Panc1 (cell line): ENCODE results near the gene CYP2S1. TPM values are rescaled to one million over a fixed set of nuclear protein-coding genes. Genes with fewer than 3 reads are reported as not detected.

ENCODE experiments used
- ATAC-seq: fragments of 200-7000 bp; cut with Tn5 transposase; 2 replicates; pipeline ENCODE4 v1.9.1; 2020; ENCODE audit warnings: mild to moderate bottlenecking, moderate library complexity
- BruUV-seq: library from RNA; stranded (reverse); fragments of 400-500 nt; replicated peaks from 2 replicates; lab custom pipeline; 2021; lab: Mats Ljungman, UMichigan
- CTCF ChIA-PET: fragments of 300-600 bp; sonication (Branson Sonifier 250); formaldehyde crosslinking; loops from one replicate; lab custom pipeline; 2022; ENCODE audit warnings: antibody characterized with exemption; lab: Charles Lee
- POLR2A ChIA-PET: fragments of 300-600 bp; sonication (Branson Sonifier 250); formaldehyde crosslinking; loops from one replicate; lab custom pipeline; 2022; ENCODE audit warnings: antibody characterized with exemption; lab: Charles Lee
- DNase-seq: peaks from one replicate; pipeline ENCODE4 v3.0.0-alpha.2; 2010; ENCODE audit warnings: low read depth, low spot score
- H3K27ac ChIP-seq: 2 replicates; pipeline ENCODE4 v1.5.1; 2011; ENCODE audit warnings: mild to moderate bottlenecking, low read length, inconsistent platforms
- H3K27me3 ChIP-seq: fragments of 200-500 bp; sonication (Bioruptor generic); 2 replicates; pipeline ENCODE4 v1.6.0; 2014; ENCODE audit warnings: low read length, inconsistent platforms; ENCODE audit not compliant: control insufficient read depth, insufficient read depth
- H3K36me3 ChIP-seq: fragments of 200-500 bp; sonication (Bioruptor generic); 2 replicates; pipeline ENCODE4 v1.5.1; 2014; ENCODE audit warnings: inconsistent platforms, mild to moderate bottlenecking, low read length, moderate library complexity; ENCODE audit not compliant: control insufficient read depth, insufficient read depth
- H3K4me1 ChIP-seq: 2 replicates; pipeline ENCODE4 v1.5.1; 2011; ENCODE audit warnings: inconsistent platforms, mild to moderate bottlenecking, low read length, moderate library complexity; ENCODE audit not compliant: control insufficient read depth, insufficient read depth
- H3K4me3 ChIP-seq, 2 experiments: 2 replicates each; pipeline ENCODE4 v1.5.1; 2011 to 2012; ENCODE audit warnings: low read depth in 2 of 2, low read length in 2 of 2, mild to moderate bottlenecking in 2 of 2, inconsistent platforms in 1 of 2, moderate library complexity in 1 of 2
- H3K9me3 ChIP-seq: fragments of 200-500 bp; sonication (Bioruptor generic); 2 replicates; pipeline ENCODE4 v1.5.1; 2014; ENCODE audit warnings: low read depth, mild to moderate bottlenecking, inconsistent platforms, low read length, moderate library complexity; ENCODE audit not compliant: control insufficient read depth, insufficient read depth
- POLR2AphosphoS5 ChIP-seq: IDR thresholded peaks from 2 replicates; pipeline ENCODE4 v1.6.1; 2012; ENCODE audit warnings: mild to moderate bottlenecking, low read depth, low read length, moderate library complexity
- SIN3A ChIP-seq: IDR thresholded peaks from 2 replicates; pipeline ENCODE4 v1.6.1; 2012; ENCODE audit warnings: low read depth, mild to moderate bottlenecking, low read length, moderate library complexity, borderline replicate concordance; ENCODE audit not compliant: insufficient read depth
- TCF7L2 ChIP-seq: IDR thresholded peaks from 2 replicates; pipeline ENCODE4 v1.6.1; 2011; ENCODE audit warnings: mild to moderate bottlenecking, low read depth, low read length, inconsistent platforms
- in situ Hi-C: cut with HindIII; loops from 2 replicates; pipeline ENCODE4 v1.10.0; 2016; ENCODE audit warnings: low sequenced_read_pairs, low pct_unique_long_range_greater_than_20kb
- intact Hi-C: fragments of 100-400 bp; cut with micrococcal nuclease; formaldehyde crosslinking; loops from one replicate; pipeline ENCODE4 v1.10.0; 2022; ENCODE audit not compliant: unreplicated experiment
- total RNA-seq: library from RNA; stranded (reverse); gene quantifications from one replicate; pipeline ENCODE4 v1.2.1, GENCODE V29; 2021; ENCODE audit not compliant: unreplicated experiment
- TF ChIP-seq, protein P1 (sequence below): fragments of 450-650 bp; IDR thresholded peaks from 2 replicates; pipeline ENCODE4 v1.5.1; 2017; ENCODE audit warnings: mild to moderate bottlenecking
- TF ChIP-seq, protein P2 (sequence below), 2 experiments: IDR thresholded peaks; 2 replicates each; pipeline ENCODE4 v1.6.1; 2011 to 2012; ENCODE audit warnings: low read depth in 2 of 2, control low read depth in 1 of 2, low read length in 1 of 2, mild to moderate bottlenecking in 1 of 2, moderate library complexity in 1 of 2; ENCODE audit not compliant: insufficient read depth in 1 of 2

CYP2S1 gene
- total RNA-seq, 1 experiment from 2014 or later = 8.5 TPM

DNA sequence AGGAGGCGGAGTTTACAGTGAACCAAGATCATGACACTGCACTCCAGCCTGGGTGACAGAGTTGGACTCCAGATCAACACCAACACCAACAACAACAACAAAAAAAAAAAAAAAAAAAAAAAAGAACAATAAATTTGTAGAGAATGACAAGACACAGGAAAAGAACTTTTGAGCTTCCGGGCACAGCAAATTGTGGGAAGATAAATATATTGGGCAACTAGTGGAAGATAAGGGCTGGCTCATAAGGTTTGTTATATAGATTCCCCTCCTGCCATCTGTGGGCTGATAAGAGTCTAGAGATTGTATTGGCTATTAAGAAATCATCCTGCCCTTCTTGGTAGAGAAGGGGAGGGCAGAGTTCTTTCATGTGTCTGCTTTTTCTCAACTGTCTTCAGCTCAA lies 33.1 kb upstream of the CYP2S1 start:
- H3K9me3 ChIP-seq = no peaks in the 10 kb centered on the region
- no TSS peak for BruUV-seq
- no peak overlapping the region for H3K4me3 ChIP-seq
- no peaks in the 10 kb centered on the region for H3K36me3 ChIP-seq
- DNase-seq (no peak), ATAC-seq (no peak)
- POLR2A ChIA-PET = no interaction called here
- in situ Hi-C loops (no loop called here), intact Hi-C loops (no loop called here)
- H3K27me3 ChIP-seq = no peaks in the 10 kb centered on the region
- TF ChIP-seq SIN3A (no peak), POLR2AphosphoS5 (no peak), TCF7L2 (no peak)
- TF ChIP-seq, protein P1, sequence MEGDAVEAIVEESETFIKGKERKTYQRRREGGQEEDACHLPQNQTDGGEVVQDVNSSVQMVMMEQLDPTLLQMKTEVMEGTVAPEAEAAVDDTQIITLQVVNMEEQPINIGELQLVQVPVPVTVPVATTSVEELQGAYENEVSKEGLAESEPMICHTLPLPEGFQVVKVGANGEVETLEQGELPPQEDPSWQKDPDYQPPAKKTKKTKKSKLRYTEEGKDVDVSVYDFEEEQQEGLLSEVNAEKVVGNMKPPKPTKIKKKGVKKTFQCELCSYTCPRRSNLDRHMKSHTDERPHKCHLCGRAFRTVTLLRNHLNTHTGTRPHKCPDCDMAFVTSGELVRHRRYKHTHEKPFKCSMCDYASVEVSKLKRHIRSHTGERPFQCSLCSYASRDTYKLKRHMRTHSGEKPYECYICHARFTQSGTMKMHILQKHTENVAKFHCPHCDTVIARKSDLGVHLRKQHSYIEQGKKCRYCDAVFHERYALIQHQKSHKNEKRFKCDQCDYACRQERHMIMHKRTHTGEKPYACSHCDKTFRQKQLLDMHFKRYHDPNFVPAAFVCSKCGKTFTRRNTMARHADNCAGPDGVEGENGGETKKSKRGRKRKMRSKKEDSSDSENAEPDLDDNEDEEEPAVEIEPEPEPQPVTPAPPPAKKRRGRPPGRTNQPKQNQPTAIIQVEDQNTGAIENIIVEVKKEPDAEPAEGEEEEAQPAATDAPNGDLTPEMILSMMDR = no peak
- TF ChIP-seq, protein P2, sequence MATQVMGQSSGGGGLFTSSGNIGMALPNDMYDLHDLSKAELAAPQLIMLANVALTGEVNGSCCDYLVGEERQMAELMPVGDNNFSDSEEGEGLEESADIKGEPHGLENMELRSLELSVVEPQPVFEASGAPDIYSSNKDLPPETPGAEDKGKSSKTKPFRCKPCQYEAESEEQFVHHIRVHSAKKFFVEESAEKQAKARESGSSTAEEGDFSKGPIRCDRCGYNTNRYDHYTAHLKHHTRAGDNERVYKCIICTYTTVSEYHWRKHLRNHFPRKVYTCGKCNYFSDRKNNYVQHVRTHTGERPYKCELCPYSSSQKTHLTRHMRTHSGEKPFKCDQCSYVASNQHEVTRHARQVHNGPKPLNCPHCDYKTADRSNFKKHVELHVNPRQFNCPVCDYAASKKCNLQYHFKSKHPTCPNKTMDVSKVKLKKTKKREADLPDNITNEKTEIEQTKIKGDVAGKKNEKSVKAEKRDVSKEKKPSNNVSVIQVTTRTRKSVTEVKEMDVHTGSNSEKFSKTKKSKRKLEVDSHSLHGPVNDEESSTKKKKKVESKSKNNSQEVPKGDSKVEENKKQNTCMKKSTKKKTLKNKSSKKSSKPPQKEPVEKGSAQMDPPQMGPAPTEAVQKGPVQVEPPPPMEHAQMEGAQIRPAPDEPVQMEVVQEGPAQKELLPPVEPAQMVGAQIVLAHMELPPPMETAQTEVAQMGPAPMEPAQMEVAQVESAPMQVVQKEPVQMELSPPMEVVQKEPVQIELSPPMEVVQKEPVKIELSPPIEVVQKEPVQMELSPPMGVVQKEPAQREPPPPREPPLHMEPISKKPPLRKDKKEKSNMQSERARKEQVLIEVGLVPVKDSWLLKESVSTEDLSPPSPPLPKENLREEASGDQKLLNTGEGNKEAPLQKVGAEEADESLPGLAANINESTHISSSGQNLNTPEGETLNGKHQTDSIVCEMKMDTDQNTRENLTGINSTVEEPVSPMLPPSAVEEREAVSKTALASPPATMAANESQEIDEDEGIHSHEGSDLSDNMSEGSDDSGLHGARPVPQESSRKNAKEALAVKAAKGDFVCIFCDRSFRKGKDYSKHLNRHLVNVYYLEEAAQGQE (IDR thresholded peaks at IDR 0.05; ENCODE audit: insufficient read depth in 1 of 2, low read depth in 2 of 2, low read length in 1 of 2) = no peak
- CTCF ChIA-PET = no interaction called here
- H3K4me1 ChIP-seq = no peaks in the 10 kb centered on the region; the same call in 1 of the 2 replicates
- no peak overlapping the region for H3K27ac ChIP-seq

DNA sequence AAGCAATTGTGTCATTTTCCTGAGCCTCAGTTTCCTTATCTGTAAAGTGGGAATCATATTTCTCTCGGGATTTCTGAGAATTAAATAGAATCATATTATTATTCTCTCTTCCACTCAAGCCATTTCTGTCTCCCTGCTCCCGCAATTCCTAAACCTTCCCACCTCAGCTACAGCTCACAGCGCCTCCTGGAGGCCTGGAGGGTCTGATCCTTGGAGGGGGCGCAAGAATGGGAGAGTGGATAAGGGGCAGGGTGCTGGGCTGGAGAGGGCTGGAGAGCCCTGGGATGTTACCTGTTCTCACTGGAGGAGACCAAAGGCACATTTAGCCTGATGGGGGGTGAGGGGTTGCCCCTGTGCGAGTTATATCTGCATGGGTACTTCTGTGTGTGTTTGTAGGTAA lies 31.1 kb upstream of the CYP2S1 start:
- H3K4me1 ChIP-seq = no peaks in the 10 kb centered on the region; the same call in 1 of the 2 replicates
- no peaks in the 10 kb centered on the region for H3K9me3 ChIP-seq
- H3K27ac ChIP-seq = no peak overlapping the region
- ATAC-seq (no peak), DNase-seq (no peak)
- BruUV-seq = no TSS peak
- no peaks in the 10 kb centered on the region for H3K36me3 ChIP-seq
- H3K27me3 ChIP-seq = no peaks in the 10 kb centered on the region
- ChIA-PET CTCF (no interaction called here), POLR2A (no interaction called here)
- intact Hi-C loops = no loop called here
- TF ChIP-seq SIN3A = no peak
- TF ChIP-seq TCF7L2 = no peak
- TF ChIP-seq, protein P1 = no peak; the same call in 1 of the 2 replicates
- TF ChIP-seq, protein P2 (IDR thresholded peaks at IDR 0.05; ENCODE audit: insufficient read depth in 1 of 2, low read depth in 2 of 2, low read length in 1 of 2) = no peak
- no peak for TF ChIP-seq POLR2AphosphoS5
- in situ Hi-C loops = no loop called here
- H3K4me3 ChIP-seq = no peak overlapping the region
